HepG2 (cell line): Measurements from ENCODE around the gene PDGFD. TPM values are rescaled to one million over a fixed set of nuclear protein-coding genes. Genes with fewer than 3 reads are reported as not detected.

Experiments
- ATAC-seq: fragments of 200-7000 bp; cut with Tn5 transposase; 3 replicates; pipeline ENCODE4 v1.9.1; 2020; ENCODE audit warnings: mild to moderate bottlenecking, moderate library complexity
- BruUV-seq: library from RNA; stranded (reverse); fragments of 400-500 nt; replicated peaks from 2 replicates; lab custom pipeline; 2021; lab: Mats Ljungman, UMichigan
- CTCF ChIA-PET: fragments of 300-600 bp; formaldehyde crosslinking; extraction: SDS; loops from one replicate; lab custom pipeline; 2021; ENCODE audit warnings: low total read pairs, inconsistent platforms, low intra/inter-chr PET ratio; lab: Yijun Ruan, JAX
- POLR2A ChIA-PET: fragments of 350-600 bp; sonication (Branson Sonifier 250); formaldehyde crosslinking; loops from one replicate; lab custom pipeline; 2020; ENCODE audit warnings: antibody characterized with exemption, inconsistent platforms; lab: Yijun Ruan, JAX
- DNase-seq: peaks from one replicate; pipeline ENCODE4 v3.0.0-alpha.2; 2015; ENCODE audit warnings: low spot score
- FAIRE-seq: peaks from 3 replicates; lab custom pipeline; 2011; peaks lifted over from hg19 to GRCh38; lab: Jason Lieb, UNC
- H2AFZ ChIP-seq: one replicate; pipeline ENCODE4 v1.6.1; 2011; ENCODE audit warnings: low read length, inconsistent platforms
- H3K27ac ChIP-seq: fragments of 300-600 bp; 3 replicates; pipeline ENCODE4 v1.8.0; 2011; ENCODE audit warnings: mixed run types, mild to moderate bottlenecking, mixed read lengths, low read length, inconsistent platforms; ENCODE audit not compliant: insufficient read depth; ENCODE audit errors: extremely low read length
- H3K27me3 ChIP-seq, 2 experiments: fragments of 200-600 bp in 1 of 2; 2 replicates in 1 of 2; 3 replicates in 1 of 2; pipeline versions ENCODE4 v1.6.0 to v1.8.0; 2011; ENCODE audit warnings: low read length in 2 of 2, mild to moderate bottlenecking in 2 of 2, moderate library complexity in 2 of 2, inconsistent platforms in 1 of 2; ENCODE audit not compliant: insufficient read depth in 2 of 2, control insufficient read depth in 1 of 2
- H3K36me3 ChIP-seq, 2 experiments: fragments of 200-600 bp in 1 of 2; replicated peaks in 1 of 2; 2 replicates in 1 of 2; 3 replicates in 1 of 2; pipeline versions ENCODE4 v1.5.1 to v1.8.0; 2011; ENCODE audit warnings: low read length in 2 of 2, inconsistent platforms in 1 of 2; ENCODE audit not compliant: insufficient read depth in 2 of 2, control insufficient read depth in 1 of 2
- H3K4me1 ChIP-seq: 2 replicates; pipeline ENCODE4 v1.5.1; 2012; ENCODE audit warnings: low read length, inconsistent platforms; ENCODE audit not compliant: insufficient read depth
- H3K4me2 ChIP-seq: 2 replicates; pipeline ENCODE4 v1.6.0; 2011; ENCODE audit warnings: low read depth, low read length, inconsistent platforms
- H3K4me3 ChIP-seq, 3 experiments: fragments of 200-600 bp in 1 of 3; sonication (generic), shearing (Covaris generic) in 1 of 3; replicated peaks in 1 of 3; 2 replicates each; pipeline ENCODE4 v1.5.1; 2011 to 2016; ENCODE audit warnings: low read length in 3 of 3, inconsistent platforms in 2 of 3, low read depth in 2 of 3, mild to moderate bottlenecking in 2 of 3, control low read depth in 1 of 3, mixed read lengths in 1 of 3; ENCODE audit not compliant: insufficient read depth in 1 of 3
- H3K79me2 ChIP-seq: one replicate; pipeline ENCODE4 v1.6.1; 2011; ENCODE audit warnings: low read length, inconsistent platforms; ENCODE audit not compliant: insufficient read depth
- H3K9ac ChIP-seq: 2 replicates; pipeline ENCODE4 v1.6.0; 2011; ENCODE audit warnings: mild to moderate bottlenecking, low read depth, low read length, inconsistent platforms; ENCODE audit not compliant: insufficient read depth
- H3K9me3 ChIP-seq: 2 replicates; pipeline ENCODE4 v1.5.1; 2012; ENCODE audit warnings: mild to moderate bottlenecking, low read length
- H4K20me1 ChIP-seq: 2 replicates; pipeline ENCODE4 v1.6.0; 2011; ENCODE audit warnings: inconsistent platforms, mild to moderate bottlenecking, low read length, moderate library complexity; ENCODE audit not compliant: insufficient read depth
- E2F2 ChIP-seq: sonication (generic); formaldehyde crosslinking; IDR thresholded peaks from 2 replicates; pipeline ENCODE4 v1.4.0; 2020; ENCODE audit warnings: missing genetic modification reagents, borderline replicate concordance
- FOXA1 ChIP-seq, 2 experiments: fragments of 450-650 bp in 1 of 2; sonication (generic) in 1 of 2; formaldehyde crosslinking in 1 of 2; IDR thresholded peaks; 2 replicates each; pipeline versions ENCODE4 v1.4.0 to v1.6.1; 2016 to 2020; ENCODE audit warnings: missing genetic modification reagents in 1 of 2
- GZF1 ChIP-seq: sonication (generic); formaldehyde crosslinking; IDR thresholded peaks from 2 replicates; pipeline ENCODE4 v1.5.1; 2020; ENCODE audit warnings: mild to moderate bottlenecking, missing genetic modification reagents
- MIER2 ChIP-seq: IDR thresholded peaks from 2 replicates; pipeline ENCODE4 v1.6.1; 2016; ENCODE audit warnings: missing biosample characterization, missing genetic modification reagents
- ZBTB43 ChIP-seq: sonication (generic); formaldehyde crosslinking; conservative IDR thresholded peaks from 2 replicates; pipeline ENCODE4 v1.4.0; 2020; ENCODE audit warnings: missing genetic modification reagents
- ZEB1 ChIP-seq: IDR thresholded peaks from 2 replicates; pipeline ENCODE4 v1.6.1; 2012; ENCODE audit warnings: mild to moderate bottlenecking, low read depth, inconsistent platforms; ENCODE audit not compliant: insufficient replicate concordance
- ZNF101 ChIP-seq: sonication (generic); formaldehyde crosslinking; IDR thresholded peaks from 2 replicates; pipeline ENCODE4 v1.4.0; 2020; ENCODE audit warnings: mild to moderate bottlenecking, low read depth, missing genetic modification reagents, borderline replicate concordance
- ZNF143 ChIP-seq: sonication (generic); formaldehyde crosslinking; IDR thresholded peaks from 2 replicates; pipeline ENCODE4 v1.4.0; 2020; ENCODE audit warnings: missing genetic modification reagents
- ZNF207 ChIP-seq: fragments of 450-650 bp; IDR thresholded peaks from 2 replicates; pipeline ENCODE4 v1.6.1; 2016; ENCODE audit warnings: antibody characterized with exemption, borderline replicate concordance
- ZNF780A ChIP-seq: sonication (generic); formaldehyde crosslinking; IDR thresholded peaks from 2 replicates; pipeline ENCODE4 v1.8.0; 2022; ENCODE audit warnings: mild to moderate bottlenecking, missing genetic modification reagents, moderate library complexity
- ZSCAN25 ChIP-seq: sonication (generic); formaldehyde crosslinking; IDR thresholded peaks from 2 replicates; pipeline ENCODE4 v1.8.0; 2022; ENCODE audit warnings: mild to moderate bottlenecking, missing genetic modification reagents
- WGBS: methylation state at CpG from one replicate; pipeline ENCODE4 v1.1.6; 2017; ENCODE audit warnings: low lambda C conversion rate; 5-methylcytosine and 5-hydroxymethylcytosine counted together
- in situ Hi-C: cut with HindIII; loops from 2 replicates; pipeline ENCODE4 v1.10.0; 2017; ENCODE audit warnings: low pct_unique_long_range_greater_than_20kb; ENCODE audit not compliant: extremely low pct_ligation_motif_present
- intact Hi-C: fragments of 100-400 bp; cut with micrococcal nuclease; formaldehyde crosslinking; loops from one replicate; pipeline ENCODE4 v1.10.0; 2022; ENCODE audit not compliant: unreplicated experiment
- polyA plus RNA-seq, 8 experiments: library from polyadenylated mRNA; depleted of rRNA in 3 of 8; stranded (reverse) in 7 of 8; unstranded in 1 of 8; fragments of >200 nt; fragmentation: Illumina TruSeq in 4 of 8; extraction: Trizol in 4 of 8; gene quantifications; 2 replicates each; pipeline versions ENCODE4 v1.2.1 to v1.2.3, GENCODE V29; 2011 to 2016; ENCODE audit warnings: low read depth in 4 of 8, missing spikeins in 1 of 8, mixed read lengths in 1 of 8; ENCODE audit not compliant: insufficient read depth in 1 of 8
- total RNA-seq, 5 experiments: library from RNA; depleted of rRNA; stranded (reverse); fragments of >200 nt; fragmentation: Illumina TruSeq; extraction: Trizol; gene quantifications; 2 replicates each; pipeline ENCODE4 v1.2.3, GENCODE V29; 2016; ENCODE audit warnings: low read depth in 1 of 5
- TF ChIP-seq, protein P1 (sequence below): IDR thresholded peaks from 2 replicates; pipeline ENCODE4 v1.6.1; 2016; ENCODE audit warnings: mild to moderate bottlenecking
- TF ChIP-seq, protein P2 (sequence below), 2 experiments: sonication (generic) in 1 of 2; formaldehyde crosslinking in 1 of 2; IDR thresholded peaks; 2 replicates each; pipeline versions ENCODE4 v1.6.1 to v1.9.0; 2014 to 2022; ENCODE audit warnings: antibody characterized with exemption in 1 of 2, borderline replicate concordance in 1 of 2, inconsistent platforms in 1 of 2, low read depth in 1 of 2, missing genetic modification reagents in 1 of 2

The PDGFD gene
- total and polyA plus RNA-seq, 2 of the 13 experiments (the other 11 are each of a cell fraction or from before 2014, with no cell fraction given): 0.09 to 0.29 TPM

DNA sequence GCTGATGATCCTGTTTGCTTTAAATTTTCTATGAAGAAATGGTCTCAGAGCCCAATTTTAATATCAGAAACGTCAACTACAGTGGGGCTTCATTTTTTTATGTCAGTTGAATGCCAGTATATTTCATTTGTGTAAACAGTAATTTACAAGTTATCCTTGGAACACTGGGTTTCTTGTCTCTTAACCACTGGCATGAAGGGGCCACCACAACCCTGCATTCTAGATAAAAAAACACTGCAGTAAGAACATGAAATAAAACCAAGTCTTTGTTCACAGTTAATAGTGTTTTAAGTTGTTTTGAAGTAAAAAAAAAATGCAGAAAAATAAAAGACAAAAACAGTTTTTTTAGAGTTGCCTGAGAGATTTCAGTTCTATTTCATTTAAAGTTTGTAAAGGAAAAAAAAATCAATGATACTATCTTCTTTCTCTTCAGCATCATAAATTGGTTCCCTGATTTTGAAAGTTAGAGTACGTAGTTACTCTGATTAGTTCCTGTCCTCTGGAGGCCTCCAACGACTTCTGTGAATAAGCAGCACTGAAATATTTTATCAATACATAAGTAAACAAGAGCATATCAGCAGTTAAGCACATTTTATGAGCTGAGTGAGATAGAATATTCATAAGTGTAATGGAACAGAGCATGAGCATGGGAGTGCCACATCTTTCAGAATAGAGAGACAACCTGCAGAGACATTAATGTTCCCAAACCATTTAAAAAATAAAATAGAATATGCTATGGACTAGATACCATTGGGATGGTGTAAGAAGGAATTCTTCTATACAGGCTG, 135.3 kb downstream of the PDGFD start:
- no peak overlapping the region for H3K4me3 ChIP-seq
- WGBS: 6% methylated on average over 3 of the region's 3 CpGs
- H3K4me1 ChIP-seq: peaks cover 7% of the 10 kb centered on the region; the same call in 1 of the 2 replicates
- no peak overlapping the region for H2AFZ ChIP-seq
- CTCF ChIA-PET: no interaction called here
- intact Hi-C loops (no loop called here), in situ Hi-C loops (no loop called here)
- BruUV-seq: no TSS peak
- no peaks in the 10 kb centered on the region for H4K20me1 ChIP-seq
- H3K79me2 ChIP-seq: no peaks in the 10 kb centered on the region
- no peak overlapping the region for H3K9ac ChIP-seq
- H3K27me3 ChIP-seq: no peaks in the 10 kb centered on the region
- no peaks in the 10 kb centered on the region for H3K36me3 ChIP-seq
- FAIRE-seq: no peak
- H3K4me2 ChIP-seq: no peak overlapping the region
- DNase-seq: no peak
- POLR2A ChIA-PET: no interaction called here
- TF ChIP-seq ZNF207 (no peak), E2F2 (CRISPR knock-in tag) (no peak), ZNF101 (no peak), ZSCAN25 (CRISPR knock-in tag) (no peak), ZEB1 (no peak), GZF1 (CRISPR knock-in tag) (no peak), FOXA1 (IDR thresholded peaks at IDR 0.05) (no peak), FOXA1 (CRISPR knock-in tag; IDR thresholded peaks at IDR 0.05) (no peak), ZBTB43 (CRISPR knock-in tag) (no peak), MIER2 (no peak), ZNF143 (CRISPR knock-in tag) (no peak), ZNF780A (CRISPR knock-in tag) (no peak)
- TF ChIP-seq, protein P1, sequence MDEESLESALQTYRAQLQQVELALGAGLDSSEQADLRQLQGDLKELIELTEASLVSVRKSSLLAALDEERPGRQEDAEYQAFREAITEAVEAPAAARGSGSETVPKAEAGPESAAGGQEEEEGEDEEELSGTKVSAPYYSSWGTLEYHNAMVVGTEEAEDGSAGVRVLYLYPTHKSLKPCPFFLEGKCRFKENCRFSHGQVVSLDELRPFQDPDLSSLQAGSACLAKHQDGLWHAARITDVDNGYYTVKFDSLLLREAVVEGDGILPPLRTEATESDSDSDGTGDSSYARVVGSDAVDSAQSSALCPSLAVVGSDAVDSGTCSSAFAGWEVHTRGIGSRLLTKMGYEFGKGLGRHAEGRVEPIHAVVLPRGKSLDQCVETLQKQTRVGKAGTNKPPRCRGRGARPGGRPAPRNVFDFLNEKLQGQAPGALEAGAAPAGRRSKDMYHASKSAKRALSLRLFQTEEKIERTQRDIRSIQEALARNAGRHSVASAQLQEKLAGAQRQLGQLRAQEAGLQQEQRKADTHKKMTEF (CRISPR knock-in tag): no peak
- TF ChIP-seq, protein P2, sequence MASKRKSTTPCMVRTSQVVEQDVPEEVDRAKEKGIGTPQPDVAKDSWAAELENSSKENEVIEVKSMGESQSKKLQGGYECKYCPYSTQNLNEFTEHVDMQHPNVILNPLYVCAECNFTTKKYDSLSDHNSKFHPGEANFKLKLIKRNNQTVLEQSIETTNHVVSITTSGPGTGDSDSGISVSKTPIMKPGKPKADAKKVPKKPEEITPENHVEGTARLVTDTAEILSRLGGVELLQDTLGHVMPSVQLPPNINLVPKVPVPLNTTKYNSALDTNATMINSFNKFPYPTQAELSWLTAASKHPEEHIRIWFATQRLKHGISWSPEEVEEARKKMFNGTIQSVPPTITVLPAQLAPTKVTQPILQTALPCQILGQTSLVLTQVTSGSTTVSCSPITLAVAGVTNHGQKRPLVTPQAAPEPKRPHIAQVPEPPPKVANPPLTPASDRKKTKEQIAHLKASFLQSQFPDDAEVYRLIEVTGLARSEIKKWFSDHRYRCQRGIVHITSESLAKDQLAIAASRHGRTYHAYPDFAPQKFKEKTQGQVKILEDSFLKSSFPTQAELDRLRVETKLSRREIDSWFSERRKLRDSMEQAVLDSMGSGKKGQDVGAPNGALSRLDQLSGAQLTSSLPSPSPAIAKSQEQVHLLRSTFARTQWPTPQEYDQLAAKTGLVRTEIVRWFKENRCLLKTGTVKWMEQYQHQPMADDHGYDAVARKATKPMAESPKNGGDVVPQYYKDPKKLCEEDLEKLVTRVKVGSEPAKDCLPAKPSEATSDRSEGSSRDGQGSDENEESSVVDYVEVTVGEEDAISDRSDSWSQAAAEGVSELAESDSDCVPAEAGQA (IDR thresholded peaks at IDR 0.05; ENCODE audit: low read depth): no peak
- TF ChIP-seq, protein P2 (CRISPR knock-in tag; IDR thresholded peaks at IDR 0.05; ENCODE audit: borderline replicate concordance): no peak
- H3K9me3 ChIP-seq: no peaks in the 10 kb centered on the region
- no peak overlapping the region for H3K27ac ChIP-seq
- ATAC-seq: no peak
